RWPE1 (cell line): ENCODE measurements around the gene RABGAP1.

Experiments
- CTCF ChIA-PET: fragments of 350-600 bp; sonication (Branson Sonifier 250); formaldehyde crosslinking; extraction: SDS; loops from one replicate; lab custom pipeline; 2021; lab: Yijun Ruan, JAX
- POLR2A ChIA-PET: fragments of 400-600 bp; formaldehyde crosslinking; extraction: SDS; loops from one replicate; lab custom pipeline; 2020; ENCODE audit warnings: antibody characterized with exemption; ENCODE audit not compliant: low non-redundant PET; lab: Yijun Ruan, JAX
- DNase-seq: peaks from one replicate; pipeline ENCODE4 v3.0.0; 2012; ENCODE audit warnings: low spot score
- H3K27ac ChIP-seq: fragments of 450-650 bp; 2 replicates; pipeline ENCODE4 v1.5.1; 2017
- CTCF ChIP-seq: fragments of 450-650 bp; conservative IDR thresholded peaks from 2 replicates; pipeline ENCODE4 v1.5.1; 2017; ENCODE audit warnings: low read depth, mild to moderate bottlenecking

Gene RABGAP1

DNA sequence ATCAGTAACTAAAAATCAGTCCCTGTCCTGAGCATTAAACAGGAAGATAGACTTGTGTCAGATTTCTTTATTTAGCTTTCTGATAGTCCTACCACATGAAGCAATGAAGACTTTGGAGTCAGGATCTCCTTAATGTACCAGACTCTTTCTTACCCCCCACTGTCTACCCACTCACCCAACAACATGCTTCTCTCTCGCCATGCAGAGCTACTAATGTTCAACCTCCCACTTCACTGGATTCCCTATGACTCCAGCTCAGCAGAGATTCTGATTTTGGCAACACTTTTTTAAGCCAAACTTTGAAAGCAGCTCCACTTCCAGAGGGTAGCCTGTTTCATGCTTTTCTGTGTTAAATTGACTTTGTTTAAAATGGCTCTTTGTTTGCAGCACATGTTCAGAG is 143.4 kb downstream of the RABGAP1 start:
- DNase-seq, result no peak
- H3K27ac ChIP-seq, result no peak overlapping the region
- POLR2A ChIA-PET, result no interaction called here
- CTCF ChIA-PET, result interaction anchor here (0.6 to 1.4 kb wide), 4 partner anchors 8 to 266 kb away, joined by 3 to 9 read pairs (median 4); no protein-coding TSS in a partner anchor
- no peak for TF ChIP-seq CTCF

GRCh38 chr9:123085916-123086315 is 145.1 kb downstream of the RABGAP1 start:
- no peak overlapping the region for H3K27ac ChIP-seq
- DNase-seq, result no peak
- CTCF ChIA-PET, result no interaction called here
- POLR2A ChIA-PET, result no interaction called here
- TF ChIP-seq CTCF, result no peak

GRCh38 chr9:123087359-123087888 is 146.6 kb downstream of the RABGAP1 start:
- ChIA-PET CTCF (interaction anchor here (0.9 kb wide), 1 partner anchor 15 kb away, joined by 4 read pairs; no protein-coding TSS in a partner anchor), POLR2A (no interaction called here)
- DNase-seq, result no peak
- H3K27ac ChIP-seq, result no peak overlapping the region
- no peak for TF ChIP-seq CTCF

- TF ChIP-seq CTCF, result no peak
- ChIA-PET POLR2A (no interaction called here), CTCF (interaction anchor here (1.1 kb wide), 1 partner anchor 261 kb away, joined by 6 read pairs; no protein-coding TSS in a partner anchor)
- no peak for DNase-seq
- H3K27ac ChIP-seq, result no peak overlapping the region
These were observed 148.2 kb downstream of the RABGAP1 start for GRCh38 chr9:123089040-123089439.

DNA sequence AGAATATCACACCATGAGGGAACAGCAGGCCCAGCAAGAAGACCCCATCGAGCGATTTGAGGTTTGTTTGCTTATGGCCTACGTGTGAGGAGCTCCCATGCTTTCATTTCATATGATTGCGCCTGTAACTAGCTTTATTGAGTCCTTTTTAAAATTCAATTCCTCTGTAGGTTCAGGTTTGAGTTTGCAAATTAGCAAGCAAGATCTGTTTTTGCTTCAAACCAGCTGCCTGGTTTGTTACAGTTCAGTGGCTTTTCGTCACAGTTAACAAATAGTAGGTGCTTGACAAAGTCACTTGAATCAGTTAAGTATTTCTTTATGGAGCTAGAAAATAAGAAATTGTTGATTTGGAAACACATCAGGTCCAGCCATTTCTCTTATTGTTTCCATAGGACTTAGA is 149.0 kb downstream of the RABGAP1 start:
- TF ChIP-seq CTCF, result no peak
- no peak overlapping the region for H3K27ac ChIP-seq
- ChIA-PET CTCF (interaction anchor here (0.6 to 1.5 kb wide), 2 partner anchors 10 to 244 kb away, joined by 5 to 7 read pairs; no protein-coding TSS in a partner anchor), POLR2A (no interaction called here)
- no peak for DNase-seq

DNA sequence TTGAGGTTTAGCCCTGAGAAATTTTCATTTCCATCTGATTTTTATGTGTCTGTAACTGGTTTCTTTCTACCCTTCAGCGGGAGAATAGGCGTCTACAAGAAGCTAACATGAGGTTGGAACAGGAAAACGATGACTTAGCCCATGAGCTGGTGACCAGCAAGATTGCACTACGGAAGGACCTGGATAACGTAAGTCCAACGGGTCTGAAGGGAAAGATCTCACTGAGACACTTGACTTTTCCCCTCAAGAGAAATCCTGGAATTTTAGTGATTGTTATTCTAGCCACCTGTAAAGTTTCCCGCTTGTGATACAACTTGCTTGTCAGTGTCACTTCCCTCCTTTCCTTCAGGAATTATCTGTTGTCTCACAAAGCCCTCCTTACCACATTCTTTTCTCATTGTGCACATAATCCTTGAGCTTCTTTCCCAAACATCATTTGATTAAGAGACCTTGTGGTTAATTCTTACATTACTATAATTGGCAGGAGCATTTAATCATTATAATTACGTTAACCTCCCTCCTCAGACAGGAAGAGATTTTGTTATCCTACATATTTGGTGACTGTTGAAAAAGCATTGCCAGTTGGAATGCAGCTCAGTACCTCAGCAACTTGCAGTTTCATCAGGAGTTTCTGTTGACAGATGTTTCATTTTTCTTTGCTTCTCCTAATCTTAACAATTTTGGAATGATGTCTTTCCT is 149.5 kb downstream of the RABGAP1 start:
- no peak overlapping the region for H3K27ac ChIP-seq
- ChIA-PET CTCF (interaction anchor here (0.6 to 1.5 kb wide), 5 partner anchors 9 to 243 kb away, joined by 3 to 7 read pairs (median 5); no protein-coding TSS in a partner anchor), POLR2A (no interaction called here)
- no peak for DNase-seq
- TF ChIP-seq CTCF, result no peak
